ENCODE data around the gene RAB3IP. TPM values are rescaled to one million over a fixed set of nuclear protein-coding genes. Genes with fewer than 3 reads are reported as not detected.
"Not testable (repeated sequence)": the region's sequence is repeated elsewhere in the genome, so short reads cannot be mapped to it uniquely, and the experiment has no call there.

Gene RAB3IP
- total RNA-seq, 4 donors from 2014 or later = 5.7 to 38.2 (median 12.7) TPM

GRCh38 chr12:69755302-69755701 lies 16.6 kb downstream of the RAB3IP start:
- H3K27me3 ChIP-seq = no peaks in the 10 kb centered on the region
- no peaks in the 10 kb centered on the region for H3K9me3 ChIP-seq
- no peak overlapping the region for H3K27ac ChIP-seq
- no peak overlapping the region for H3K4me3 ChIP-seq
- WGBS, 2 donors (ENCODE audit: low coverage in 1 of 2) = 88 to 92% methylated on average over 5 of the region's 5 CpGs
- no peak for ATAC-seq
- TF ChIP-seq POLR2AphosphoS5 (IDR thresholded peaks at IDR 0.05) (no peak), EP300 (IDR thresholded peaks at IDR 0.05) (no peak), CTCF (IDR thresholded peaks at IDR 0.05) (no peak), POLR2A (IDR thresholded peaks at IDR 0.05) (no peak)
- peaks cover 0 to 26% of the 10 kb centered on the region in 2 donors for H3K36me3 ChIP-seq
- no peaks in the 10 kb centered on the region for H3K4me1 ChIP-seq

GRCh38 chr12:69756088-69756755 lies 17.6 kb downstream of the RAB3IP start:
- Histone ChIP-seq H3K27ac (no peak overlapping the region), H3K27me3 (no peaks in the 10 kb centered on the region), H3K4me1 (no peaks in the 10 kb centered on the region), H3K9me3 (no peaks in the 10 kb centered on the region), H3K36me3 (peaks cover 0 to 26% of the 10 kb centered on the region in 2 donors), H3K4me3 (no peak overlapping the region)
- no peak for ATAC-seq
- WGBS, 2 donors (ENCODE audit: low coverage in 1 of 2) = 91 to 92% methylated on average over 6 of the region's 6 CpGs
- no peak for TF ChIP-seq CTCF (IDR thresholded peaks at IDR 0.05)

- no peaks in the 10 kb centered on the region for H3K4me1 ChIP-seq
- WGBS, 2 donors (ENCODE audit: low coverage in 1 of 2) = 70 to 80% methylated on average over 2 of the region's 2 CpGs
- H3K9me3 ChIP-seq = peaks cover 0 to 13% (median 0%) of the 10 kb centered on the region in 3 donors
- H3K27ac ChIP-seq = no peak overlapping the region
- peaks cover 0 to 26% of the 10 kb centered on the region in 2 donors for H3K36me3 ChIP-seq
- no peak overlapping the region for H3K4me3 ChIP-seq
- TF ChIP-seq POLR2AphosphoS5 (IDR thresholded peaks at IDR 0.05) (no peak), POLR2A (IDR thresholded peaks at IDR 0.05) (no peak), CTCF (IDR thresholded peaks at IDR 0.05) (no peak), EP300 (IDR thresholded peaks at IDR 0.05) (no peak)
- no peaks in the 10 kb centered on the region for H3K27me3 ChIP-seq
- ATAC-seq = no peak
Measured at GRCh38 chr12:69758105-69758504, 19.4 kb downstream of the RAB3IP start.

GRCh38 chr12:69759581-69759980 lies 20.9 kb downstream of the RAB3IP start:
- H3K27ac ChIP-seq, H3K27me3 ChIP-seq, ATAC-seq, H3K4me1 ChIP-seq, H3K4me3 ChIP-seq: not testable (repeated sequence)
- peaks cover 0 to 26% of the 10 kb centered on the region in 2 donors for H3K36me3 ChIP-seq
- WGBS, 2 donors (ENCODE audit: low coverage in 1 of 2) = no CpG with 5 or more reads among the region's 39 CpGs
- H3K9me3 ChIP-seq = peaks cover 0 to 28% (median 0%) of the 10 kb centered on the region in 3 donors

- ATAC-seq = no peak
- Histone ChIP-seq H3K36me3 (peaks cover 0 to 25% of the 10 kb centered on the region in 2 donors), H3K9me3 (peaks cover 0 to 77% (median 0%) of the 10 kb centered on the region in 3 donors), H3K27me3 (no peaks in the 10 kb centered on the region), H3K4me3 (no peak overlapping the region), H3K27ac (no peak overlapping the region), H3K4me1 (no peaks in the 10 kb centered on the region)
- TF ChIP-seq EP300 (IDR thresholded peaks at IDR 0.05) (no peak), POLR2A (IDR thresholded peaks at IDR 0.05) (no peak), POLR2AphosphoS5 (IDR thresholded peaks at IDR 0.05) (no peak), CTCF (IDR thresholded peaks at IDR 0.05) (no peak)
- WGBS, 2 donors (ENCODE audit: low coverage in 1 of 2) = 92 to 100% methylated on average over 1 to 2 of the region's 3 CpGs
Measured at GRCh38 chr12:69765515-69765914, 26.9 kb downstream of the RAB3IP start.
